Adipocyte (in vitro differentiated cells): ENCODE measurements around the gene DICER1.

Experiments used
- DNase-seq: peaks from one replicate; pipeline ENCODE4 v3.0.0-alpha.2; 2015; ENCODE audit warnings: low read depth
- H3K27me3 ChIP-seq: replicated peaks from 2 replicates; pipeline ENCODE4 v1.7.0; 2013; ENCODE audit warnings: mild to moderate bottlenecking, low read length, moderate library complexity; ENCODE audit not compliant: control insufficient read depth, insufficient read depth
- H3K36me3 ChIP-seq: 2 replicates; pipeline ENCODE4 v1.7.0; 2013; ENCODE audit warnings: low read length, mild to moderate bottlenecking, moderate library complexity; ENCODE audit not compliant: control insufficient read depth, insufficient read depth, severe bottlenecking
- H3K4me1 ChIP-seq: 2 replicates; pipeline ENCODE4 v1.7.0; 2013; ENCODE audit warnings: mild to moderate bottlenecking, low read length, moderate library complexity; ENCODE audit not compliant: control insufficient read depth, insufficient read depth
- H3K4me3 ChIP-seq: 2 replicates; pipeline ENCODE4 v1.7.0; 2013; ENCODE audit warnings: mild to moderate bottlenecking, low read length, moderate library complexity
- H3K9ac ChIP-seq: 2 replicates; pipeline ENCODE4 v1.7.0; 2013; ENCODE audit warnings: mild to moderate bottlenecking, low read length, moderate library complexity
- H3K9me3 ChIP-seq: 2 replicates; pipeline ENCODE4 v1.7.0; 2013; ENCODE audit warnings: mild to moderate bottlenecking, low read length, moderate library complexity; ENCODE audit not compliant: control insufficient read depth

Gene DICER1

GRCh38 chr14:95193081-95193480 lies 35.8 kb upstream of the DICER1 start:
- Histone ChIP-seq H3K27me3 (no peaks in the 10 kb centered on the region), H3K4me3 (no peak overlapping the region), H3K9me3 (peaks cover 11% of the 10 kb centered on the region), H3K9ac (no peak overlapping the region), H3K4me1 (peaks cover 4% of the 10 kb centered on the region), H3K36me3 (peaks cover 32% of the 10 kb centered on the region)
- DNase-seq: no peak

GRCh38 chr14:95192311-95192710 lies 35.0 kb upstream of the DICER1 start:
- peaks cover 4% of the 10 kb centered on the region for H3K4me1 ChIP-seq
- no peak overlapping the region for H3K4me3 ChIP-seq
- peaks cover 32% of the 10 kb centered on the region for H3K36me3 ChIP-seq
- no peak for DNase-seq
- H3K27me3 ChIP-seq: no peaks in the 10 kb centered on the region
- no peak overlapping the region for H3K9ac ChIP-seq
- peaks cover 12% of the 10 kb centered on the region for H3K9me3 ChIP-seq

GRCh38 chr14:95191445-95192199 lies 34.3 kb upstream of the DICER1 start:
- no peak for DNase-seq
- peaks cover 32% of the 10 kb centered on the region for H3K36me3 ChIP-seq
- peaks cover 4% of the 10 kb centered on the region for H3K4me1 ChIP-seq
- H3K27me3 ChIP-seq: no peaks in the 10 kb centered on the region
- no peak overlapping the region for H3K4me3 ChIP-seq
- H3K9ac ChIP-seq: no peak overlapping the region
- H3K9me3 ChIP-seq: peaks cover 12% of the 10 kb centered on the region

GRCh38 chr14:95190857-95191256 lies 33.5 kb upstream of the DICER1 start:
- Histone ChIP-seq H3K27me3 (no peaks in the 10 kb centered on the region), H3K4me1 (peaks cover 6% of the 10 kb centered on the region), H3K9me3 (peaks cover 12% of the 10 kb centered on the region), H3K9ac (no peak overlapping the region), H3K4me3 (no peak overlapping the region), H3K36me3 (peaks cover 32% of the 10 kb centered on the region)
- DNase-seq: no peak

GRCh38 chr14:95190346-95190840 lies 33.1 kb upstream of the DICER1 start:
- Histone ChIP-seq H3K9me3 (peaks cover 12% of the 10 kb centered on the region), H3K36me3 (peaks cover 28% of the 10 kb centered on the region), H3K4me1 (peaks cover 10% of the 10 kb centered on the region), H3K4me3 (no peak overlapping the region), H3K27me3 (no peaks in the 10 kb centered on the region), H3K9ac (no peak overlapping the region)
- DNase-seq: no peak

GRCh38 chr14:95189367-95190132 lies 32.2 kb upstream of the DICER1 start:
- Histone ChIP-seq H3K9me3 (peaks cover 12% of the 10 kb centered on the region), H3K36me3 (peaks cover 24% of the 10 kb centered on the region), H3K4me3 (no peak overlapping the region), H3K4me1 (peaks cover 18% of the 10 kb centered on the region), H3K27me3 (no peaks in the 10 kb centered on the region), H3K9ac (no peak overlapping the region)
- no peak for DNase-seq

- DNase-seq: no peak
- Histone ChIP-seq H3K9me3 (peaks cover 12% of the 10 kb centered on the region), H3K4me1 (peaks cover 28% of the 10 kb centered on the region), H3K27me3 (no peaks in the 10 kb centered on the region), H3K9ac (no peak overlapping the region), H3K36me3 (peaks cover 24% of the 10 kb centered on the region), H3K4me3 (no peak overlapping the region)
Measured at GRCh38 chr14:95188380-95188779, 31.1 kb upstream of the DICER1 start.

GRCh38 chr14:95185767-95186392 lies 28.6 kb upstream of the DICER1 start:
- H3K4me3 ChIP-seq: peak overlapping the region; percentile 25
- H3K4me1 ChIP-seq: peaks cover 34% of the 10 kb centered on the region
- H3K27me3 ChIP-seq: no peaks in the 10 kb centered on the region
- H3K9ac ChIP-seq: no peak overlapping the region
- no peak for DNase-seq
- H3K9me3 ChIP-seq: peaks cover 12% of the 10 kb centered on the region
- H3K36me3 ChIP-seq: peaks cover 16% of the 10 kb centered on the region

GRCh38 chr14:95185033-95185766 lies 27.9 kb upstream of the DICER1 start:
- Histone ChIP-seq H3K9me3 (peaks cover 12% of the 10 kb centered on the region), H3K4me1 (peaks cover 34% of the 10 kb centered on the region), H3K9ac (no peak overlapping the region), H3K36me3 (peaks cover 10% of the 10 kb centered on the region), H3K4me3 (peak overlapping the region; percentile 25), H3K27me3 (no peaks in the 10 kb centered on the region)
- peak; percentile 40 for DNase-seq

GRCh38 chr14:95184413-95184790 lies 27.1 kb upstream of the DICER1 start:
- H3K27me3 ChIP-seq: no peaks in the 10 kb centered on the region
- no peak overlapping the region for H3K9ac ChIP-seq
- peaks cover 4% of the 10 kb centered on the region for H3K36me3 ChIP-seq
- H3K4me1 ChIP-seq: peaks cover 34% of the 10 kb centered on the region
- H3K4me3 ChIP-seq: no peak overlapping the region
- DNase-seq: peak; percentile 20
- H3K9me3 ChIP-seq: peaks cover 12% of the 10 kb centered on the region
